HFF-Myc (cell line): ENCODE results near the gene RAD51B.
"Not testable (repeated sequence)": the region's sequence is repeated elsewhere in the genome, so short reads cannot be mapped to it uniquely, and the experiment has no call there.

Source experiments
- DNase-seq: peaks from one replicate; pipeline ENCODE4 v3.0.0-alpha.2; 2011; ENCODE audit warnings: low read depth; ENCODE audit errors: extremely low read depth
- H3K4me3 ChIP-seq: replicated peaks from 2 replicates; pipeline ENCODE4 v1.5.1; 2011; ENCODE audit warnings: low read depth, mild to moderate bottlenecking, control low read depth, low read length
- TF ChIP-seq, protein P1 (sequence below): IDR thresholded peaks from 2 replicates; pipeline ENCODE4 v1.5.1; 2012; ENCODE audit warnings: mild to moderate bottlenecking, low read depth, low read length, control low read depth; ENCODE audit errors: missing control alignments

The RAD51B gene

DNA sequence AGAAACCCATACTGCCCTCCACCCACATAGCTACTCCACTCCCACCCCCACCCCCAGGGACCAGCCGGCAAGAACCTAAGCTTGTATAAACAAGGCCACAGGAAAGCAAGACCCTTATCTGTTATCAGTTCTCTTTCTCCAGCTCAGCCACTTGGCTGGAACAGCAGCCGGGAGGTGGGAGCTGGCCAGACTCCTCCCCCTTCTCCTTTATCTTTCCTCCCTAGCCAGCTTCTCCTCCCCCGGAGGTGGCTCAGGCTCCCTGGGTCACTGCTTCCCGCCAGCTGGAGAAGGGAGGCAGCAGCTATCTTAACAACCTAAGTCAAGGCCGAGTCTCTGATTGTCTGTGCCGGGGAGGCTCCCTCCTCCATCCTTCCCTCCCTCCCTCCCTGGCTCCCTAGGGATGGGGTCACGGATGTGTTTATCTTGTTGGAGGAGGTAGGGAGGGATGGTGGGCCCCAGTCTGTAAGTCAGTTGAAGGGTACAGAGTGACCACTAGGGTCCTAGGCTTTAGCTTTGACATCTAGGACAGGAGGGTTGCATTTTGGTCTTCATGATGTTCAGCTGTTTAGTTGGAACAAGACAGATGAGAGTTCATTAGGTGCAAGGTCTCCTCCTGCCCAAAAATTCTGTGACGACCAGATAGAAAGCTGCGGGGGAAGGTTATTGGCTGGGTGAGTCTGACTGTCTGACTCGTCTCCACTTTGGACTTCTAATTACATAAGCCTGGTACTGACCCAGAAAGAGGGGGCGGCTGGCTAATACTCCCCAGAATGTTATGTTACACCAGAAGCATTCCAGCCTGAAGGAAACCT, 943.6 kb downstream of the RAD51B start:
- no peak for DNase-seq
- no peak overlapping the region for H3K4me3 ChIP-seq

DNA sequence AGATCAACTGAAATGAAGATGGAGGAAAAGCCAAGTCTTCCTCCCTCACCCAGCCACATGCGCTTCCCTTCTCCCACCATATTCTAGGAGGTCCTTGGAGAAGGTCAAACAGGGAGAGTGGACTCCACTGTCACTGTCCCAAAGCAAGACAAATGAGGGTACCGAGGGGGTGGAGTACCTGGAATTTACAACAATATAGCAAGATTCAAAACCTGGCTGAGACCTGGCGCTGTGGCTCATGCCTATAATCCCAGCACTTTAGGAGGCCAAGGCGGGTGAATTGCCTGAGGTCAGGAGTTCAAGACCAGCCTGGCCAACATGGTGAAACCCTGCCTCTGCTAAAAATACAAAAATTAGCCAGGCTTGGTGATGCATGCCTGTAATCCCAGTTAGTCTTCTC, 944.3 kb downstream of the RAD51B start:
- H3K4me3 ChIP-seq, DNase-seq: not testable (repeated sequence)

More for the DNA sequence above, 943.6 kb downstream of the RAD51B start:
- TF ChIP-seq, protein P1, sequence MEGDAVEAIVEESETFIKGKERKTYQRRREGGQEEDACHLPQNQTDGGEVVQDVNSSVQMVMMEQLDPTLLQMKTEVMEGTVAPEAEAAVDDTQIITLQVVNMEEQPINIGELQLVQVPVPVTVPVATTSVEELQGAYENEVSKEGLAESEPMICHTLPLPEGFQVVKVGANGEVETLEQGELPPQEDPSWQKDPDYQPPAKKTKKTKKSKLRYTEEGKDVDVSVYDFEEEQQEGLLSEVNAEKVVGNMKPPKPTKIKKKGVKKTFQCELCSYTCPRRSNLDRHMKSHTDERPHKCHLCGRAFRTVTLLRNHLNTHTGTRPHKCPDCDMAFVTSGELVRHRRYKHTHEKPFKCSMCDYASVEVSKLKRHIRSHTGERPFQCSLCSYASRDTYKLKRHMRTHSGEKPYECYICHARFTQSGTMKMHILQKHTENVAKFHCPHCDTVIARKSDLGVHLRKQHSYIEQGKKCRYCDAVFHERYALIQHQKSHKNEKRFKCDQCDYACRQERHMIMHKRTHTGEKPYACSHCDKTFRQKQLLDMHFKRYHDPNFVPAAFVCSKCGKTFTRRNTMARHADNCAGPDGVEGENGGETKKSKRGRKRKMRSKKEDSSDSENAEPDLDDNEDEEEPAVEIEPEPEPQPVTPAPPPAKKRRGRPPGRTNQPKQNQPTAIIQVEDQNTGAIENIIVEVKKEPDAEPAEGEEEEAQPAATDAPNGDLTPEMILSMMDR, result no peak

DNA sequence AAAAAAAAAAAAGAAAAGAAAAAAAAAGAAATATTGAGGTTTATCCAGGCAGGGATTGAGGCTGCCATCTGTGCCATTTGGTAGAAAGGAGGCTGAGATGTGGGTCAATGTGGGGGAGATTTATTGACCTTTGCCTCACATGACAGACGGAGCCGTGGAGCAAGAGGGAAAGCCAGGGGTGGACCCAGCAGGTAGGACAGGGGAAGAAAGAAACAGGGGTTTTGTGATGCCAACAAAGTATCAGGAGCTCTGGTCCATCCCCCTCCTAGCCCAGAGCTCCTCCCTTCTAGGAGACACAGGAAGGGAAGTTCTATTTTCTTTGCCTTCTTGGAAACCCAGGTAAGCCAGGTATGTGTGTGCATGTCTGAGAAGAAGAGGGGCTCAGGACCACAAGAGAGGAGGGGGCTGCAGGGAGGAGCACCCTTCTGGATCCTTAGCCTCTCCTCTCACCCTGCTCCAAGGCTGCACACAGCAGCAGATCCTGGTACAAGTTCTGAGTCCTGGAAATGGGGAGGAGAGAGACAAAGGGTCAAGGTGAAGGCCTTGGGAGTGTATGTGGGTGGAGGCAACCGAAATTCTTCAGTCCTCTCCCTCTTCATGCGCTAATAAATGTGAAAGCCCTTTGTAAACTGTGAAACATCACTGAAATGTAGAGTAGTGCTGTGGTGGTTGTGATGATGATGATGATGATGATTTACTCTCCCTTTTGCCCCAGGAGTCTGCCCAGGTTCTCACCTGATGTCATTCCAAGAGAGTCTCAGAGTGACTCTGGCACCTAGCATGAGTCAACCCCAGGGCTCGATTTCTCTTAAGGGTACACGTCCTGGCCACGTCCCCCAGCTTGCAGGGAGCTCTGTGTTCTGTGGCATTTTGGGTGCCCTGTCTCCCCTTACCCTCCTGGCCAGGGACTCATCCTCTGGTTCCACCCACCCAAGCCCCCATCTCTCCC, 947.0 kb downstream of the RAD51B start:
- no peak for DNase-seq
- H3K4me3 ChIP-seq, result no peak overlapping the region
- TF ChIP-seq, protein P1, result no peak

DNA sequence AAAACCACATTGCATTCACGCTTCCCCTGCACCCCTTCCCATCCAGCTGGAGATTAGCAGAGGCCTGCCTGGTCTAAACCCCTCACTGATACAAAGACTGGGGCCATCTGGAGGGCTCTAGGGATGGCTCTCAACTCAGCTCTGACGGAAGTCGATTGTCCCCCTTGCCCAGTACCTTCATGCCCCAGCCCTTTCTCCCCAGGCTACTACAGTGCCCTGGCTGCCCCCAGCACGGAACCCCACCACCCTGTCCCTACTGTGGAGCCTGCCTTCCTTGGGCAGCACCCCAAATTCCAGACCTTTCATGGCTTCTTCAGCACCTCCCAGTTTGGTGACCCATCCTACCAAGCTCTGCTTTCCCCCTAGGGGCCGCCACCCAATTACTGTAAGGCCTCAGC, 947.7 kb downstream of the RAD51B start:
- no peak for DNase-seq
- TF ChIP-seq, protein P1, result no peak
- H3K4me3 ChIP-seq, result no peak overlapping the region

DNA sequence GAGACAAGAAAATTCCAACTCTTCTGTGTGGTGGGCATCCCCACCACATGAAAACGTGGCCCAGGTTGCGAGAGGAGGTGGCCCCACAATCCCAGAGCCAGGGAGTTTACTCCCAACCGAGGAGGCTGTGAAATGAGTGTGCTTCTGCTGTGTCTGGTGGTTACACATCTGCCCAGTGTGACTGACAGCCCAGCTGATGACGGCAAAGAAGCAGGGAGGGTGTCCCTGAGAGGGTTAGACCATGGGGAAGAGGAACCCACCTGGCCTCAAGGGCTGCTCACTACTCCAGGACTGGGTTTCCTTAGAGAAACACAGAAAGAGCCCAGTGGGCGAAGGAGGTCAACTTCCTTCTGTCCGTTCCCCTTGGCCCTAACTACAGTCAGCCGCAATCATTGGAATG, 948.7 kb downstream of the RAD51B start:
- H3K4me3 ChIP-seq, result no peak overlapping the region
- TF ChIP-seq, protein P1, result no peak
- no peak for DNase-seq

DNA sequence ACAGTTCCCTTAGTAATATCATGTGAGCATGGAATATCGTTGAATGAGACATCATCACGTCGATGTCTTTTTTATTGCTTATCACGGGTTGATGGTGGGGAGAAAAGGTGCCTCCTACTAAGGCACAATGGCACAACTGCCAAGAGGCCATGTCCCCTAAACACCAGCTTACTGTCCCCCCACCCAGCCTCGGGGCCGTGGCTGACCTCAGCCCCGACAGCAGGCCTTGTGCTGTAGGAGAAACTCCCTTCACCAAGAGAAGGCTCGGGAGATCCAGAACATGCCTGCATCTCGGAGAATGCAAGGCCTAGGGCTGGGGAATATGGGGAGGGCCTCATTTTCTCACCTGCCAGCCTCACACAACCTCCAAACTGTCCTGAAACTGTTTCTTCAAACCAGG, 950.5 kb downstream of the RAD51B start:
- no peak for DNase-seq
- TF ChIP-seq, protein P1, result no peak
- no peak overlapping the region for H3K4me3 ChIP-seq
